ENCODE results near the gene MAP6. TPM values are rescaled to one million over a fixed set of nuclear protein-coding genes. Genes with fewer than 3 reads are reported as not detected.

Gene MAP6
- total RNA-seq, 2 donors from 2014 or later = 0.12 to 0.18 TPM

- H3K27ac Mint-ChIP-seq = peak overlapping the region; percentile 94
- no peaks in the 10 kb centered on the region for H3K27me3 Mint-ChIP-seq
- no peaks in the 10 kb centered on the region for H3K9me3 ChIP-seq (ENCODE audit: control insufficient read depth, low read length, poor library complexity, severe bottlenecking)
- H3K36me3 Mint-ChIP-seq (ENCODE audit: low read depth) = no peaks in the 10 kb centered on the region
- DNase-seq (no peak), ATAC-seq (no peak)
- H3K4me3 Mint-ChIP-seq = peak overlapping the region; percentile 98
- peaks cover 28% of the 10 kb centered on the region for H3K4me1 Mint-ChIP-seq
Measured at GRCh38 chr11:75562836-75563484, 105.9 kb downstream of the MAP6 start.

- Mint-ChIP-seq H3K4me3 (peak within 1 kb of the TSS; percentile 98), H3K27ac (peak within 1 kb of the TSS; percentile 94), H3K36me3 (ENCODE audit: low read depth) (no peaks in the 10 kb centered on the region), H3K27me3 (peaks cover 3% of the 10 kb centered on the region), H3K4me1 (peaks cover 28% of the 10 kb centered on the region)
- DNase-seq (peak; percentile 29 to 38 (median 31)), ATAC-seq (peak; percentile 82)
- H3K9me3 ChIP-seq (ENCODE audit: control insufficient read depth, low read length, poor library complexity, severe bottlenecking) = no peaks in the 10 kb centered on the region
Measured at GRCh38 chr11:75562048-75562835, 106.6 kb downstream of the MAP6 start, which contains the start of gene SERPINH1. Gene SERPINH1, plus strand, starts transcription at chr11:75562253. Its CDS starts 4,097 bp downstream, at chr11:75566350.

- H3K36me3 Mint-ChIP-seq (ENCODE audit: low read depth) = no peaks in the 10 kb centered on the region
- H3K4me3 Mint-ChIP-seq = peak overlapping the region; percentile 98
- ATAC-seq (no peak), DNase-seq (no peak)
- H3K27ac Mint-ChIP-seq = peak overlapping the region; percentile 94
- H3K27me3 Mint-ChIP-seq = peaks cover 5% of the 10 kb centered on the region
- no peaks in the 10 kb centered on the region for H3K9me3 ChIP-seq (ENCODE audit: control insufficient read depth, low read length, poor library complexity, severe bottlenecking)
- H3K4me1 Mint-ChIP-seq = peaks cover 28% of the 10 kb centered on the region
Measured at GRCh38 chr11:75561426-75562047, 107.3 kb downstream of the MAP6 start.

- Mint-ChIP-seq H3K27ac (no peak overlapping the region), H3K4me1 (peaks cover 28% of the 10 kb centered on the region), H3K4me3 (peak overlapping the region; percentile 98), H3K36me3 (ENCODE audit: low read depth) (no peaks in the 10 kb centered on the region), H3K27me3 (peaks cover 5% of the 10 kb centered on the region)
- H3K9me3 ChIP-seq (ENCODE audit: control insufficient read depth, low read length, poor library complexity, severe bottlenecking) = no peaks in the 10 kb centered on the region
- DNase-seq (no peak), ATAC-seq (no peak)
Measured at GRCh38 chr11:75560644-75561043, 108.2 kb downstream of the MAP6 start.

DNA sequence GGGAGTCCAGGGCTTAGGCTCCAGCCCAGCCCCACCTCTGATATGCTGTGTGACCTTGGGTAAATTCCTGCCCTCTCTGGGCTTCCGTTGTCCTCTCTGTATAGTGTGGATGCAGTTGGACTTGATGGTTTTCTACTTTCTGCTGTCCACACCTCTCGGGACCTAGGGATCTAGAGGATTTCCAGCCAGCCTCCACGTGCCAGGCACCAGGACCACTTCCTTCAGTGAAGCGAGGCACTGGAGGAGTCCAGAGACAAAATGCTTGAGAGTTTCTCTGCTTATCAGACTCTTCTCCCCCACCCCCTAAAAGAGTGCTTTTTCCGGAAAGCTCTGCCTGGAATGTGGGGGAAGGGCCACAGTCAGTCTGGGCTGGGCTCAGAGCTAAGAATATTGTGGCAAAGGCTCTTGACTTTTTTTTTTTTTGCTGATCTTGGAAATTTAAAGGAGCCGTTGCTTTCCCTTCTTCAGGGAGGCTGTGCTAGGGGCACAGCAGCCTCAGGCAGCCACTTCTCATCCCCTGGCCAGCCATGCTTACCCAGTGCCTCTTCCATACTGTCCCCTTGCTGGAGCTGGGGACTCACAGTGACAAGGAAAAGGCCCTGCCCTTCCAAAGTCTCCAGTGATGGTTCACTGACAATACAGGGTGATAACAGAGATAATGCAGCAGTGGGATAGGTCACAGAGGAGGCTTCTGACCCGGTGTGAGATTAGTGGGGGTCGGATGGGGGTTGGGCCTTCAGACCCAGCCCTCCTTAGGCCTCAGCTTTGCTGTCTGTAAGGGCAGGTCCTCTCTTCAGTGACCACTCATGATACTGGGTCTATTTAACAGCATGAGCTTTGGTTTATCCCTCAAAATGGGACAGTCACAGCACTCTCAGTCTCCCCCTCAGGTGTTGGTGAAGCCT is 109.6 kb downstream of the MAP6 start:
- DNase-seq = no peak
- ATAC-seq = no peak
- H3K9me3 ChIP-seq (ENCODE audit: control insufficient read depth, low read length, poor library complexity, severe bottlenecking) = no peaks in the 10 kb centered on the region
- Mint-ChIP-seq H3K4me3 (no peak overlapping the region), H3K4me1 (peaks cover 21% of the 10 kb centered on the region), H3K27me3 (peaks cover 13% of the 10 kb centered on the region), H3K36me3 (ENCODE audit: low read depth) (no peaks in the 10 kb centered on the region), H3K27ac (no peak overlapping the region)

DNA sequence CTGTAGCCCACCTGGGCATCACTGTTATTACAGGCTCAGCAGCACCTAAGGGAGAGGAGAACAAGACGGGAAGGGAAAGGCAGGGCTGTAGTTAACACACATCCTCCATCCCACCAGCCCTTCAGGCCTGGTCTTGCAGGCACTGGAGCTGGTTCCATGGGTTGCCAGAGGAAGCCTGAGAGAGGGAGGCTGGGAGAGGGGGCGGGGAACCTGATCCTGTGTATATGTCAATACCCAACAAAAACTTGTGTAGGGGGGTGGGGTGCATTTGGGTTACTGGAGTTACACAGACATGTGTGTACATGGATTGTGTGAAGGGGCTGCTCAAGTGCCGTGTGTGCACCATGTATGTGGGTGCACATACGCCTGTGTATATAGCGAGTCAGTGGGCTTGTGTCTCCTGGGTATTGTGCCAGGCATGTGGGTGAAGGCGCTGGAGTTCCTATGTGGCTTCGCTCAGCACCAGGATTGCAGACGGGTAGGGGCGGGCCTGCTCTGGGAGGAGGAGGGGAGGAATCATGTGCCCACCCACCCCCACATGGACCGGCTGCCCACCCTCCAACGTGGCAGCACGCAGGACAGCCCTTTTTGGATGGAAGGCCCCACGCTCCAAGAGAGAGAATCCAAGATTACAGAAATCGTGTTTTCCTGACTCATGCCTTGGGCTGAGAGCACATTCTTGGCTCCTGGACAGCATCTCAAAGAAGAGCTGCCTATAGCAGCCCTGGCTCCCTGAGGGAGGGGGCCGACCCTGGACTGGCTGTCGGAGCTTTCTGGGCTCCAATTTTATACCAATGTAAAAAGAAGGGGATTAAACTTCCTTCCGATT is 111.0 kb downstream of the MAP6 start:
- Mint-ChIP-seq H3K27me3 (peaks cover 13% of the 10 kb centered on the region), H3K36me3 (ENCODE audit: low read depth) (no peaks in the 10 kb centered on the region), H3K4me3 (no peak overlapping the region), H3K27ac (no peak overlapping the region), H3K4me1 (peaks cover 13% of the 10 kb centered on the region)
- no peaks in the 10 kb centered on the region for H3K9me3 ChIP-seq (ENCODE audit: control insufficient read depth, low read length, poor library complexity, severe bottlenecking)
- DNase-seq (no peak), ATAC-seq (no peak)

GRCh38 chr11:75556275-75556674 is 112.6 kb downstream of the MAP6 start:
- Mint-ChIP-seq H3K27ac (no peak overlapping the region), H3K27me3 (peaks cover 13% of the 10 kb centered on the region), H3K4me3 (no peak overlapping the region), H3K4me1 (peaks cover 4% of the 10 kb centered on the region), H3K36me3 (ENCODE audit: low read depth) (no peaks in the 10 kb centered on the region)
- DNase-seq (no peak), ATAC-seq (no peak)
- H3K9me3 ChIP-seq (ENCODE audit: control insufficient read depth, low read length, poor library complexity, severe bottlenecking) = no peaks in the 10 kb centered on the region

DNA sequence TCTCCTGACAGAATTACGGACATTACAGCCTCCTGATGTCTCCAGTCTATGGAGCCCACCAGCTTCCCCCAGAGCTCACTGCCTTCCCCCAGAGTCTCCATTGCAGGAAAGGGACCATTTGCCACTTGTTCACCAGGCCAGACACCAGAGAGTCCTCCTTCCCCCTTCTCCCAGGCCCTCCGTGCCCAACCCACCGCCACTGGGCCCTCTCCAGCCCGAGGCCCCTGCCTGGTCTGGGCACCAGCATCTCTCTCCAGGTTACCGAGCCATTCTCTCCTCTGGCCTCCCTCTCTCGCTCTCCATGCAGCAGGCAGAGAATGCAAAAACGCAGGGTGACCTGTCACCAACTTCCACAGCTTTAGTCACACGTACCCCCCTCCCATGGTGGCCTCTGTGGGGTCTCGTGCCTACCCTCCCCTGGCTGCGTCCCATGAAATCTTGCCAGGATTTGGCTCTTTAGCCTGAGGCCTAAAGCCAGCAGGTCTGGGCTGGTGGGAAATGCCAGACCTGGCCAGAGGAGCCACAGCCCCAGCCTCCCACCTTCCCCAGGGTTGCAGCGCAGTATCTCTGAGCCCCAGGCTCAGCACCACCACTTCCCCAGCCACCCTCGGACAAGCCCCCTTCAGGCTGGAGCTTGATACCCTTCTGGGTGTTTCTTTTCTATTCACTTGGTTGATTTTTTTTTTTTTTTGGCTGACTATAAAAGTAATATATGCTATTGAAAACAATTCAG is 113.6 kb downstream of the MAP6 start:
- Mint-ChIP-seq H3K36me3 (ENCODE audit: low read depth) (no peaks in the 10 kb centered on the region), H3K27me3 (peaks cover 13% of the 10 kb centered on the region), H3K4me1 (no peaks in the 10 kb centered on the region), H3K27ac (no peak overlapping the region), H3K4me3 (no peak overlapping the region)
- no peaks in the 10 kb centered on the region for H3K9me3 ChIP-seq (ENCODE audit: control insufficient read depth, low read length, poor library complexity, severe bottlenecking)
- ATAC-seq (no peak), DNase-seq (no peak)

- ATAC-seq (no peak), DNase-seq (no peak)
- H3K4me3 Mint-ChIP-seq = no peak overlapping the region
- H3K27ac Mint-ChIP-seq = no peak overlapping the region
- no peaks in the 10 kb centered on the region for H3K4me1 Mint-ChIP-seq
- H3K27me3 Mint-ChIP-seq = peaks cover 13% of the 10 kb centered on the region
- no peaks in the 10 kb centered on the region for H3K36me3 Mint-ChIP-seq (ENCODE audit: low read depth)
- H3K9me3 ChIP-seq (ENCODE audit: control insufficient read depth, low read length, poor library complexity, severe bottlenecking) = no peaks in the 10 kb centered on the region
Measured at GRCh38 chr11:75554258-75555022, 114.4 kb downstream of the MAP6 start.

GRCh38 chr11:75553889-75554257 is 115.0 kb downstream of the MAP6 start:
- DNase-seq (no peak), ATAC-seq (no peak)
- Mint-ChIP-seq H3K4me3 (no peak overlapping the region), H3K27ac (no peak overlapping the region), H3K36me3 (ENCODE audit: low read depth) (no peaks in the 10 kb centered on the region), H3K27me3 (peaks cover 13% of the 10 kb centered on the region), H3K4me1 (peaks cover 2% of the 10 kb centered on the region)
- no peaks in the 10 kb centered on the region for H3K9me3 ChIP-seq (ENCODE audit: control insufficient read depth, low read length, poor library complexity, severe bottlenecking)

GRCh38 chr11:75553182-75553581 is 115.7 kb downstream of the MAP6 start:
- Mint-ChIP-seq H3K4me3 (no peak overlapping the region), H3K36me3 (ENCODE audit: low read depth) (no peaks in the 10 kb centered on the region), H3K4me1 (peaks cover 2% of the 10 kb centered on the region)

More at GRCh38 chr11:75553182-75553581, 115.7 kb downstream of the MAP6 start:
- Mint-ChIP-seq H3K27me3 (peaks cover 13% of the 10 kb centered on the region), H3K27ac (no peak overlapping the region)
- DNase-seq (no peak), ATAC-seq (no peak)
- no peaks in the 10 kb centered on the region for H3K9me3 ChIP-seq (ENCODE audit: control insufficient read depth, low read length, poor library complexity, severe bottlenecking)
